Activated effector memory CD4-positive, alpha-beta T cell treated with Interleukin-2 at 50 U/mL for 16 hours (primary cell): Measurements from ENCODE around the gene YPEL2.

Experiments used
- DNase-seq: peaks from one replicate; pipeline ENCODE4 v3.0.0-alpha.2; 2020

The YPEL2 gene

GRCh38 chr17:59436900-59437299 lies 105.4 kb downstream of the YPEL2 start:
- no peak for DNase-seq

- DNase-seq: no peak
Observed at GRCh38 chr17:59437791-59438281, 106.4 kb downstream of the YPEL2 start.

GRCh38 chr17:59439262-59439661 lies 107.8 kb downstream of the YPEL2 start:
- no peak for DNase-seq

GRCh38 chr17:59439741-59440211 lies 108.3 kb downstream of the YPEL2 start:
- DNase-seq: no peak

- DNase-seq: peak; percentile 70
Observed at GRCh38 chr17:59440757-59441463, 109.5 kb downstream of the YPEL2 start.

GRCh38 chr17:59441464-59442096 lies 110.1 kb downstream of the YPEL2 start:
- no peak for DNase-seq

GRCh38 chr17:59443106-59443505 lies 111.7 kb downstream of the YPEL2 start:
- DNase-seq: no peak
